HEK293 (cell line): ENCODE measurements around the gene ZNF853.

ENCODE experiments used
- CTCF ChIA-PET: fragments of 350-600 bp; formaldehyde crosslinking; extraction: SDS; loops from one replicate; lab custom pipeline; 2021; ENCODE audit warnings: antibody characterized with exemption; lab: Yijun Ruan, JAX
- POLR2A ChIA-PET: fragments of 300-600 bp; formaldehyde crosslinking; extraction: SDS; loops from one replicate; lab custom pipeline; 2020; ENCODE audit warnings: antibody characterized with exemption, inconsistent platforms; lab: Yijun Ruan, JAX
- H3K27ac ChIP-seq: fragments of 200-500 bp; sonication (Bioruptor generic); 2 replicates; pipeline ENCODE4 v1.5.1; 2014; ENCODE audit warnings: low read depth, low read length, control low read depth, inconsistent platforms; ENCODE audit errors: extremely low read depth
- H3K36me3 ChIP-seq, 2 experiments: fragments of 200-500 bp in 1 of 2; sonication (Bioruptor generic) in 1 of 2; 1 replicate in 1 of 2; 2 replicates in 1 of 2; pipeline ENCODE4 v1.5.1; 2014 to 2017; ENCODE audit warnings: inconsistent platforms in 2 of 2, low read length in 2 of 2; ENCODE audit not compliant: control insufficient read depth in 2 of 2, insufficient read depth in 1 of 2
- H3K4me1 ChIP-seq: fragments of 200-500 bp; sonication (Bioruptor generic); 2 replicates; pipeline ENCODE4 v1.5.1; 2014; ENCODE audit warnings: mild to moderate bottlenecking, low read length, inconsistent platforms; ENCODE audit not compliant: control insufficient read depth, insufficient read depth
- H3K4me3 ChIP-seq: 2 replicates; pipeline ENCODE4 v1.5.1; 2011; ENCODE audit warnings: low read depth, mild to moderate bottlenecking, control low read depth, low read length, moderate library complexity
- H3K9me3 ChIP-seq: fragments of 200-500 bp; sonication (Bioruptor generic); 2 replicates; pipeline ENCODE4 v1.5.1; 2014; ENCODE audit warnings: low read depth, low read length, inconsistent platforms; ENCODE audit not compliant: control insufficient read depth, insufficient read depth
- AEBP2 ChIP-seq: fragments of 450-650 bp; formaldehyde crosslinking; IDR thresholded peaks from 2 replicates; pipeline ENCODE4 v1.5.1; 2016; ENCODE audit warnings: missing biosample characterization, missing genetic modification characterization, borderline replicate concordance
- GLIS1 ChIP-seq: fragments of 450-650 bp; formaldehyde crosslinking; IDR thresholded peaks from 2 replicates; pipeline ENCODE4 v1.5.1; 2016; ENCODE audit warnings: missing biosample characterization, missing genetic modification characterization
- OSR2 ChIP-seq: fragments of 450-650 bp; formaldehyde crosslinking; IDR thresholded peaks from 2 replicates; pipeline ENCODE4 v1.5.1; 2016; ENCODE audit warnings: missing biosample characterization, missing genetic modification characterization
- RBAK ChIP-seq: fragments of 450-650 bp; formaldehyde crosslinking; IDR thresholded peaks from 2 replicates; pipeline ENCODE4 v1.5.1; 2016; ENCODE audit warnings: missing biosample characterization, missing genetic modification characterization
- SCRT2 ChIP-seq: fragments of 450-650 bp; formaldehyde crosslinking; IDR thresholded peaks from 2 replicates; pipeline ENCODE4 v1.5.1; 2016; ENCODE audit warnings: missing biosample characterization, missing genetic modification characterization
- TCF7L2 ChIP-seq: IDR thresholded peaks from 2 replicates; pipeline ENCODE4 v1.6.1; 2011; ENCODE audit warnings: low read depth, mild to moderate bottlenecking, inconsistent platforms, low read length, moderate library complexity, borderline replicate concordance
- ZFP41 ChIP-seq: fragments of 450-650 bp; formaldehyde crosslinking; IDR thresholded peaks from 2 replicates; pipeline ENCODE4 v1.5.1; 2016; ENCODE audit warnings: missing biosample characterization, missing genetic modification characterization, borderline replicate concordance
- ZNF10 ChIP-seq: fragments of 450-650 bp; formaldehyde crosslinking; IDR thresholded peaks from 2 replicates; pipeline ENCODE4 v1.5.1; 2017; ENCODE audit warnings: missing biosample characterization, missing genetic modification characterization
- ZNF138 ChIP-seq: fragments of 450-650 bp; formaldehyde crosslinking; IDR thresholded peaks from 2 replicates; pipeline ENCODE4 v1.5.1; 2016; ENCODE audit warnings: missing biosample characterization, missing genetic modification characterization, borderline replicate concordance
- ZNF169 ChIP-seq: fragments of 450-650 bp; formaldehyde crosslinking; IDR thresholded peaks from 2 replicates; pipeline ENCODE4 v1.5.1; 2016; ENCODE audit warnings: missing biosample characterization, missing genetic modification characterization
- ZNF174 ChIP-seq: fragments of 450-650 bp; formaldehyde crosslinking; IDR thresholded peaks from 2 replicates; pipeline ENCODE4 v1.5.0; 2017; ENCODE audit warnings: missing biosample characterization, mild to moderate bottlenecking, missing genetic modification characterization
- ZNF211 ChIP-seq: fragments of 450-650 bp; formaldehyde crosslinking; IDR thresholded peaks from 2 replicates; pipeline ENCODE4 v1.5.1; 2016; ENCODE audit warnings: low read depth, missing biosample characterization, missing genetic modification characterization
- ZNF350 ChIP-seq: fragments of 450-650 bp; formaldehyde crosslinking; IDR thresholded peaks from 2 replicates; pipeline ENCODE4 v1.5.0; 2017; ENCODE audit warnings: missing biosample characterization, mild to moderate bottlenecking, missing genetic modification characterization
- ZNF501 ChIP-seq: fragments of 450-650 bp; formaldehyde crosslinking; IDR thresholded peaks from 2 replicates; pipeline ENCODE4 v1.5.1; 2016; ENCODE audit warnings: missing biosample characterization, missing genetic modification characterization
- ZNF561 ChIP-seq: fragments of 450-650 bp; IDR thresholded peaks from 2 replicates; pipeline ENCODE4 v1.5.1; 2018; ENCODE audit warnings: missing biosample characterization, missing genetic modification characterization, borderline replicate concordance
- ZNF621 ChIP-seq: fragments of 450-650 bp; formaldehyde crosslinking; IDR thresholded peaks from 2 replicates; pipeline ENCODE4 v1.5.1; 2017; ENCODE audit warnings: missing biosample characterization, missing genetic modification characterization
- ZNF623 ChIP-seq: fragments of 450-650 bp; formaldehyde crosslinking; IDR thresholded peaks from 2 replicates; pipeline ENCODE4 v1.5.1; 2016; ENCODE audit warnings: missing biosample characterization, missing genetic modification characterization
- ZNF670 ChIP-seq: fragments of 450-650 bp; formaldehyde crosslinking; IDR thresholded peaks from 2 replicates; pipeline ENCODE4 v1.5.1; 2016; ENCODE audit warnings: missing biosample characterization, missing genetic modification characterization, low read depth
- ZNF791 ChIP-seq: fragments of 450-650 bp; formaldehyde crosslinking; IDR thresholded peaks from 2 replicates; pipeline ENCODE4 v1.5.1; 2016; ENCODE audit warnings: missing biosample characterization, missing genetic modification characterization
- ZNF830 ChIP-seq: fragments of 450-650 bp; IDR thresholded peaks from 2 replicates; pipeline ENCODE4 v1.5.0; 2018; ENCODE audit warnings: missing biosample characterization, missing genetic modification characterization, low read depth, mild to moderate bottlenecking, moderate library complexity
- ZNF843 ChIP-seq: fragments of 450-650 bp; formaldehyde crosslinking; IDR thresholded peaks from 2 replicates; pipeline ENCODE4 v1.5.1; 2016; ENCODE audit warnings: missing biosample characterization, missing genetic modification characterization
- ZSCAN16 ChIP-seq: fragments of 450-650 bp; formaldehyde crosslinking; IDR thresholded peaks from 2 replicates; pipeline ENCODE4 v1.5.1; 2016; ENCODE audit warnings: missing biosample characterization, missing genetic modification characterization
- TF ChIP-seq, protein P1 (sequence below): fragments of 450-650 bp; formaldehyde crosslinking; IDR thresholded peaks from 2 replicates; pipeline ENCODE4 v1.5.1; 2017; ENCODE audit warnings: missing biosample characterization, missing genetic modification characterization

The ZNF853 gene

DNA sequence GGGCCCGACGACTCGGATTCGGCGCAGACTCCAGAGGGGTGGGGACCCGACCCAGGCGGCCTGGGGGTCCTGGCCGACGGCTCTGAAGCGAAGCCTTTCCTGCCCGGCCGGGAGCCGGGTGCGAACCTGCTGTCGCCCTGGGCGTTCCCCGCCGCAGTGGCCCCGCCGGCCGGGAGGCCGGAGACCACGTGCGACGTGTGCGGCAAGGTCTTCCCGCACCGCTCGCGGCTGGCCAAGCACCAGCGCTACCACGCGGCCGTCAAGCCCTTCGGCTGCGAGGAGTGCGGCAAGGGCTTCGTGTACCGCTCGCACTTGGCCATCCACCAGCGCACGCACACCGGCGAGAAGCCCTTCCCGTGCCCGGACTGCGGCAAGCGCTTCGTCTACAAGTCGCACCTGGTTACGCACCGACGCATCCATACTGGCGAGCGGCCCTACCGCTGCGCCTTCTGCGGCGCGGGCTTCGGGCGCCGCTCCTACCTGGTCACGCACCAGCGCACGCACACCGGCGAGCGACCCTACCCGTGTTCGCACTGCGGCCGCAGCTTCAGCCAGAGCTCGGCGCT, 37.1 kb downstream of the ZNF853 start (continued):
- TF ChIP-seq ZNF843 (tag by site-specific recombination) (no peak), ZNF10 (no peak), ZNF138 (tag by site-specific recombination) (no peak), RBAK (no peak), AEBP2 (tag by site-specific recombination) (no peak), ZNF169 (tag by site-specific recombination) (no peak)
- TF ChIP-seq, all 188 proteins: peak for 0

DNA sequence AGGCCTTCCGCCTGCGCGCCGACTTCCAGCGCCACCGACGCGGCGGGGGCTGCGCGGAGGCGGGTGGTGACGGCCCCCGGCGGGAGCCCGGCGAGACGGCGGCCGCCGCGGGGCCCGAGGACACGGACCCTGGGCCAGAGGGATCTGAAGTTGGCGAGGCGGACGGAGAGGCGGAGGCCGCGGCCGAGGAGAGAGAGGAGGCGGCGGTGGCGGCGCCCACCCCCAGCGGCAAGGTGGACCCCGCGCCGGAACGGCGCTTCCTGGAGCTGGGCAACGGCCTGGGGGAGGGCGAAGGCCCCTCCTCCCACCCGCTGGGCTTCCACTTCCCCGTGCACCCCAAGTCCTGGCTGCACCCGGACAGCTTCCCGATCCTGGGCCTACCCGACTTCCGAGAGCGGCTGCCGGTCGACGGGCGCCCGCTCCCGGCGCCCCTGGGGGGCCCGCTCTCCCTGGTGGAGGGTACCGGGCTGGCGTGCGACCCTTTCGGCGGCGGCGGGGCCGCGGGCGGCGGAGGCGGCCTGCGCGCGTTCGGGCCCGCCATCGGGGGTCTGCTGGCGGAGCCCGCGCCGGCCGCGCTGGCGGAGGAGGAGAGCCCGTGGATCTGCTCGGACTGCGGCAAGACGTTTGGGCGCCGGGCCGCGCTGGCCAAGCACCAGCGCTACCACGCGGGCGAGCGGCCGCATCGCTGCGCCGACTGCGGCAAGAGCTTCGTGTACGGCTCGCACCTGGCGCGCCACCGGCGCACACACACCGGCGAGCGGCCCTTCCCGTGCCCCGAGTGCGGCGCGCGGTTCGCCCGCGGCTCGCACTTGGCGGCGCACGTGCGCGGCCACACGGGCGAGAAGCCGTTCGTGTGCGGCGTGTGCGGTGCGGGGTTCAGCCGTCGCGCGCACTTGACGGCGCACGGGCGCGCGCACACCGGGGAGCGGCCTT, 37.9 kb downstream of the ZNF853 start:
- Histone ChIP-seq H3K4me1 (no peaks in the 10 kb centered on the region), H3K9me3 (no peaks in the 10 kb centered on the region), H3K36me3 (peaks cover 6 to 61% of the 10 kb centered on the region in 2 experiments; a peak in 2 of 3 replicates), H3K27ac (no peak overlapping the region), H3K4me3 (no peak overlapping the region)
- POLR2A ChIA-PET = no interaction called here
- CTCF ChIA-PET = no interaction called here
- TF ChIP-seq ZNF350 (tag by site-specific recombination) = no peak
- no peak for TF ChIP-seq ZNF561
- TF ChIP-seq ZNF211 (tag by site-specific recombination) = no peak
- no peak for TF ChIP-seq ZFP41
- no peak for TF ChIP-seq ZNF174 (tag by site-specific recombination)
- no peak for TF ChIP-seq AEBP2 (tag by site-specific recombination)
- TF ChIP-seq GLIS1 (tag by site-specific recombination) = no peak
- TF ChIP-seq ZNF621 (tag by site-specific recombination) = no peak
- no peak for TF ChIP-seq ZNF501
- TF ChIP-seq OSR2 = no peak
- TF ChIP-seq, protein P1, sequence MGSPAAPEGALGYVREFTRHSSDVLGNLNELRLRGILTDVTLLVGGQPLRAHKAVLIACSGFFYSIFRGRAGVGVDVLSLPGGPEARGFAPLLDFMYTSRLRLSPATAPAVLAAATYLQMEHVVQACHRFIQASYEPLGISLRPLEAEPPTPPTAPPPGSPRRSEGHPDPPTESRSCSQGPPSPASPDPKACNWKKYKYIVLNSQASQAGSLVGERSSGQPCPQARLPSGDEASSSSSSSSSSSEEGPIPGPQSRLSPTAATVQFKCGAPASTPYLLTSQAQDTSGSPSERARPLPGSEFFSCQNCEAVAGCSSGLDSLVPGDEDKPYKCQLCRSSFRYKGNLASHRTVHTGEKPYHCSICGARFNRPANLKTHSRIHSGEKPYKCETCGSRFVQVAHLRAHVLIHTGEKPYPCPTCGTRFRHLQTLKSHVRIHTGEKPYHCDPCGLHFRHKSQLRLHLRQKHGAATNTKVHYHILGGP (tag by site-specific recombination) = no peak
- TF ChIP-seq ZSCAN16 (tag by site-specific recombination) = no peak
- TF ChIP-seq ZNF670 = no peak
- TF ChIP-seq ZNF10 = no peak
- TF ChIP-seq SCRT2 (tag by site-specific recombination) = no peak
- no peak for TF ChIP-seq ZNF830 (tag by site-specific recombination)
- no peak for TF ChIP-seq TCF7L2
- no peak for TF ChIP-seq ZNF623
- TF ChIP-seq ZNF791 (tag by site-specific recombination) = no peak
